Keratinocyte (primary cell): ENCODE measurements around the gene ITPKC. TPM values are rescaled to one million over a fixed set of nuclear protein-coding genes. Genes with fewer than 3 reads are reported as not detected.
A peak's percentile ranks its signal among the peaks of the same experiment; 100 is the strongest.

Source experiments
- DNase-seq: peaks from one replicate; pipeline ENCODE4 v3.0.0-alpha.2; 2011; ENCODE audit warnings: low read depth, missing footprints, low spot score
- FAIRE-seq: peaks from 2 replicates; lab custom pipeline; 2011; peaks lifted over from hg19 to GRCh38; lab: Jason Lieb, UNC
- H2AFZ ChIP-seq: 2 replicates; pipeline ENCODE4 v1.6.0; 2012; ENCODE audit warnings: low read length, control low read depth, inconsistent platforms; ENCODE audit not compliant: control insufficient read depth
- H3K27ac ChIP-seq: 2 replicates; pipeline ENCODE4 v1.5.1; 2011; ENCODE audit warnings: low read length; ENCODE audit not compliant: control insufficient read depth, insufficient read depth
- H3K27me3 ChIP-seq: 3 replicates; pipeline ENCODE4 v1.6.0; 2011; ENCODE audit warnings: low read length; ENCODE audit not compliant: control insufficient read depth, insufficient read depth; ENCODE audit errors: extremely low read depth
- H3K36me3 ChIP-seq, 2 experiments: 2 replicates in 1 of 2; 3 replicates in 1 of 2; pipeline ENCODE4 v1.5.1; 2011; ENCODE audit warnings: low read length in 2 of 2, mild to moderate bottlenecking in 1 of 2; ENCODE audit not compliant: control insufficient read depth in 2 of 2, insufficient read depth in 2 of 2; ENCODE audit errors: extremely low read depth in 1 of 2
- H3K4me1 ChIP-seq: 3 replicates; pipeline ENCODE4 v1.5.1; 2011; ENCODE audit warnings: low read length; ENCODE audit not compliant: control insufficient read depth, insufficient read depth; ENCODE audit errors: extremely low read depth
- H3K4me2 ChIP-seq: 3 replicates; pipeline ENCODE4 v1.6.0; 2011; ENCODE audit warnings: low read depth, low read length; ENCODE audit not compliant: control insufficient read depth, insufficient read depth; ENCODE audit errors: extremely low read depth
- H3K4me3 ChIP-seq, 3 experiments: fragments of 200-600 bp in 1 of 3; sonication (generic) in 1 of 3; 2 replicates in 2 of 3; 3 replicates in 1 of 3; pipeline ENCODE4 v1.5.1; 2011 to 2016; ENCODE audit warnings: low read length in 3 of 3, mild to moderate bottlenecking in 3 of 3, control low read depth in 2 of 3, inconsistent platforms in 1 of 3, low read depth in 1 of 3, mixed read lengths in 1 of 3, mixed run types in 1 of 3, moderate library complexity in 1 of 3; ENCODE audit not compliant: control insufficient read depth in 2 of 3, insufficient read depth in 2 of 3; ENCODE audit errors: extremely low read depth in 1 of 3
- H3K79me2 ChIP-seq: 2 replicates; pipeline ENCODE4 v1.6.0; 2012; ENCODE audit warnings: low read length; ENCODE audit not compliant: control insufficient read depth, insufficient read depth
- H3K9ac ChIP-seq: 3 replicates; pipeline ENCODE4 v1.6.0; 2011; ENCODE audit warnings: low read length; ENCODE audit not compliant: control insufficient read depth, insufficient read depth; ENCODE audit errors: extremely low read depth
- H3K9me1 ChIP-seq: 3 replicates; pipeline ENCODE4 v1.6.0; 2011; ENCODE audit warnings: low read length; ENCODE audit not compliant: control insufficient read depth, insufficient read depth; ENCODE audit errors: extremely low read depth
- H3K9me3 ChIP-seq: 2 replicates; pipeline ENCODE4 v1.5.1; 2012; ENCODE audit warnings: low read depth, low read length; ENCODE audit not compliant: control insufficient read depth
- H4K20me1 ChIP-seq: 3 replicates; pipeline ENCODE4 v1.6.0; 2011; ENCODE audit warnings: low read length; ENCODE audit not compliant: control insufficient read depth, insufficient read depth; ENCODE audit errors: extremely low read depth
- EZH2 ChIP-seq: IDR thresholded peaks from one replicate; pipeline ENCODE4 v1.6.1; 2012; ENCODE audit warnings: inconsistent platforms, mild to moderate bottlenecking, low read length, moderate library complexity
- dilution Hi-C: fragments of 300-500 bp; cut with MboI; formaldehyde crosslinking; loops from one replicate; pipeline ENCODE4 v1.7.0; 2020; ENCODE audit warnings: low sequenced_read_pairs; ENCODE audit not compliant: extremely low pct_ligation_motif_present
- polyA plus RNA-seq, 5 experiments: library from polyadenylated mRNA; depleted of rRNA in 3 of 5; stranded (reverse) in 3 of 5; stranded (forward) in 1 of 5; unstranded in 1 of 5; fragments of >200 nt; gene quantifications; 1 replicate in 1 of 5; 2 replicates in 3 of 5; 3 replicates in 1 of 5; pipeline versions ENCODE4 v1.2.1 to v1.2.3, GENCODE V29; 2011 to 2012; ENCODE audit warnings: missing spikeins in 2 of 5, low read depth in 1 of 5, low replicate concordance in 1 of 5
- TF ChIP-seq, protein P1 (sequence below), 3 experiments: IDR thresholded peaks in 1 of 3; conservative IDR thresholded peaks in 1 of 3; optimal IDR thresholded peaks in 1 of 3; 2 replicates in 2 of 3; 3 replicates in 1 of 3; pipeline versions ENCODE3 to v1.5.1; 2011; ENCODE audit warnings: low read length in 3 of 3, mild to moderate bottlenecking in 3 of 3, moderate library complexity in 2 of 3, control low read depth in 1 of 3, inconsistent platforms in 1 of 3; ENCODE audit not compliant: insufficient read depth in 2 of 3; ENCODE audit errors: extremely low read depth in 1 of 3

The ITPKC gene
- polyA plus RNA-seq, 1 donor (not counting 4 experiments of a cell fraction or from before 2014, with no cell fraction given): 17.2 TPM

- no peaks in the 10 kb centered on the region for H3K9me3 ChIP-seq
- H3K4me2 ChIP-seq: peak overlapping the region; percentile 92
- H4K20me1 ChIP-seq: peaks cover 2% of the 10 kb centered on the region
- no peaks in the 10 kb centered on the region for H3K9me1 ChIP-seq
- TF ChIP-seq, protein P1, sequence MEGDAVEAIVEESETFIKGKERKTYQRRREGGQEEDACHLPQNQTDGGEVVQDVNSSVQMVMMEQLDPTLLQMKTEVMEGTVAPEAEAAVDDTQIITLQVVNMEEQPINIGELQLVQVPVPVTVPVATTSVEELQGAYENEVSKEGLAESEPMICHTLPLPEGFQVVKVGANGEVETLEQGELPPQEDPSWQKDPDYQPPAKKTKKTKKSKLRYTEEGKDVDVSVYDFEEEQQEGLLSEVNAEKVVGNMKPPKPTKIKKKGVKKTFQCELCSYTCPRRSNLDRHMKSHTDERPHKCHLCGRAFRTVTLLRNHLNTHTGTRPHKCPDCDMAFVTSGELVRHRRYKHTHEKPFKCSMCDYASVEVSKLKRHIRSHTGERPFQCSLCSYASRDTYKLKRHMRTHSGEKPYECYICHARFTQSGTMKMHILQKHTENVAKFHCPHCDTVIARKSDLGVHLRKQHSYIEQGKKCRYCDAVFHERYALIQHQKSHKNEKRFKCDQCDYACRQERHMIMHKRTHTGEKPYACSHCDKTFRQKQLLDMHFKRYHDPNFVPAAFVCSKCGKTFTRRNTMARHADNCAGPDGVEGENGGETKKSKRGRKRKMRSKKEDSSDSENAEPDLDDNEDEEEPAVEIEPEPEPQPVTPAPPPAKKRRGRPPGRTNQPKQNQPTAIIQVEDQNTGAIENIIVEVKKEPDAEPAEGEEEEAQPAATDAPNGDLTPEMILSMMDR (optimal IDR thresholded peaks at IDR 0.05 in 1 of 3, IDR thresholded peaks at IDR 0.05 in 1 of 3, conservative IDR thresholded peaks at IDR 0.05 in 1 of 3; ENCODE audit: extremely low read depth in 1 of 3, insufficient read depth in 2 of 3, low read length in 3 of 3): no peak
- no peak for TF ChIP-seq EZH2
- H3K27ac ChIP-seq: no peak overlapping the region
- DNase-seq: no peak
- dilution Hi-C loops: no loop called here
- no peak overlapping the region for H3K9ac ChIP-seq
- peaks cover 15% of the 10 kb centered on the region for H3K79me2 ChIP-seq
- peaks cover 36% of the 10 kb centered on the region for H3K4me1 ChIP-seq
- peaks cover 4 to 28% of the 10 kb centered on the region in 2 experiments for H3K36me3 ChIP-seq
- H2AFZ ChIP-seq: no peak overlapping the region
- H3K4me3 ChIP-seq: peak overlapping the region in 1 of 3 experiments; percentile 71
- H3K27me3 ChIP-seq: no peaks in the 10 kb centered on the region
- peak; percentile 34 for FAIRE-seq
Observed at GRCh38 chr19:40688987-40689338, 27.9 kb upstream of the ITPKC start.

DNA sequence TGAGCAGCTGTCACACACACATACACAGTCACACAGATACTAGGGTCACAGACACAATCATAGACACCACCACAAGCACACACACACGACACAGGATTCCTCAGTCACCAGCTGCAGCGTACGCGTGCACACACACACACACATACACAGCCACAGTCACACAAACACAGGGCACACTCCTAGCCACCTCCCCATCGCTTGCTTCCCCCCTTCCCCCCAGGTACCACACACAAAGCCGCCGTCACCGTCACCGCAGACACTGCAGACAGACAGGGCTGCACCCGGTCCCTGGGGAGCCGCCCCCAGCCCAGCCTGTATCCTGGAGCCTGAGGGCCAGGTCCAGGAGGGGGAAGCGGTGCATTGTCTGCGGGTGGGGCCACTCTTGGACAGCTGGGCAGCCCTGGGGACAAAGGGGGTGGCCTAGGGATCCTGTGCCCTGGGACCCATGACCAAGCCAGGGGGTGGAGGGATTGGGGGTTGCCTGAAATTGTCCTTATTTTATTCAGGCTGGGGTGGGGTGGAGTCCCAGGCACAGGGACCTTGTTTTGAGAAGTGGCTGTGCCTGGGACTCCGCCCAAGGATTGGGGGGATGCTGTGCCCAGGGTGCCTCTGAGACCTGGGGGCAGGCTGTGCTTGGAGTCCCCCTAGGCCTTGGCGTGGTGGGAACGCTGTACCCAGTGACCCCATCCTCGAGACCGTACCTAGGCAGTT is 27.4 kb upstream of the ITPKC start:
- Histone ChIP-seq H3K9ac (peak overlapping the region; percentile 81), H3K36me3 (peaks cover 7 to 29% of the 10 kb centered on the region in 2 experiments), H3K27ac (peak overlapping the region; percentile 36), H3K4me1 (peaks cover 36% of the 10 kb centered on the region), H3K4me2 (peak overlapping the region; percentile 92), H3K9me1 (no peaks in the 10 kb centered on the region), H3K79me2 (peaks cover 15% of the 10 kb centered on the region), H3K9me3 (no peaks in the 10 kb centered on the region), H2AFZ (no peak overlapping the region), H4K20me1 (peaks cover 2% of the 10 kb centered on the region), H3K27me3 (no peaks in the 10 kb centered on the region), H3K4me3 (peak overlapping the region; percentile 52 to 71 (median 70))
- dilution Hi-C loops: no loop called here
- DNase-seq: no peak
- no peak for TF ChIP-seq EZH2
- no peak for FAIRE-seq
